GM23338 (cell line): ENCODE data around the gene UTP4. TPM values are rescaled to one million over a fixed set of nuclear protein-coding genes. Genes with fewer than 3 reads are reported as not detected.

Experiments
- ATAC-seq: fragments of 200-7000 bp; cut with Tn5 transposase; 3 replicates; pipeline ENCODE4 v1.9.1; 2020
- DNase-seq: peaks from one replicate; pipeline ENCODE4 v3.0.0-alpha.2; 2015; ENCODE audit warnings: low spot score
- H2AFZ ChIP-seq: fragments of 200-600 bp; sonication (generic); 2 replicates; pipeline ENCODE4 v1.8.0; 2016; ENCODE audit warnings: antibody characterized with exemption, mild to moderate bottlenecking, moderate library complexity
- H3F3A ChIP-seq: fragments of 200-600 bp; sonication (generic); replicated peaks from 2 replicates; pipeline ENCODE4 v1.8.0; 2017; ENCODE audit warnings: antibody characterized with exemption, mixed run types, low read depth
- H3K27ac ChIP-seq: fragments of 200-600 bp; sonication (generic); 2 replicates; pipeline ENCODE4 v1.6.1; 2016; ENCODE audit warnings: low read depth
- H3K27me3 ChIP-seq: fragments of 200-600 bp; sonication (generic); 2 replicates; pipeline ENCODE4 v1.8.0; 2016; ENCODE audit warnings: mild to moderate bottlenecking, mixed run types, moderate library complexity; ENCODE audit not compliant: insufficient read depth
- H3K36me3 ChIP-seq: fragments of 200-600 bp; sonication (generic); 2 replicates; pipeline ENCODE4 v1.8.0; 2016; ENCODE audit warnings: mild to moderate bottlenecking; ENCODE audit not compliant: insufficient read depth
- H3K4me1 ChIP-seq: fragments of 200-600 bp; sonication (generic); 2 replicates; pipeline ENCODE4 v1.8.0; 2016; ENCODE audit warnings: mild to moderate bottlenecking, moderate library complexity; ENCODE audit not compliant: insufficient read depth
- H3K4me2 ChIP-seq: fragments of 200-600 bp; sonication (generic); 2 replicates; pipeline ENCODE4 v1.7.1; 2017; ENCODE audit warnings: mixed run types
- H3K4me3 ChIP-seq: fragments of 200-600 bp; sonication (generic); 2 replicates; pipeline ENCODE4 v1.6.1; 2016; ENCODE audit warnings: mixed run types
- H3K79me2 ChIP-seq: fragments of 200-600 bp; sonication (generic); replicated peaks from 2 replicates; pipeline ENCODE4 v1.8.0; 2017; ENCODE audit warnings: mild to moderate bottlenecking; ENCODE audit not compliant: insufficient read depth
- H3K9me2 ChIP-seq: fragments of 200-600 bp; sonication (generic); 2 replicates; pipeline ENCODE4 v1.8.0; 2017; ENCODE audit not compliant: insufficient read depth
- H4K20me1 ChIP-seq: fragments of 200-600 bp; sonication (generic); replicated peaks from 2 replicates; pipeline ENCODE4 v1.8.0; 2017; ENCODE audit warnings: mild to moderate bottlenecking; ENCODE audit not compliant: insufficient read depth
- H3K27ac Mint-ChIP-seq: 2 replicates; pipeline ENCODE4 v1.8.0; 2020; ENCODE audit warnings: inconsistent platforms, mild to moderate bottlenecking, moderate library complexity, mixed read lengths
- H3K27me3 Mint-ChIP-seq: 3 replicates; pipeline ENCODE4 v1.8.0; 2022; ENCODE audit warnings: low read depth, mild to moderate bottlenecking, moderate library complexity, mixed read lengths, inconsistent platforms; ENCODE audit not compliant: insufficient read depth, poor library complexity
- H3K36me3 Mint-ChIP-seq: 3 replicates; pipeline ENCODE4 v1.8.0; 2021; ENCODE audit warnings: low read depth, mild to moderate bottlenecking, inconsistent platforms, moderate library complexity, mixed read lengths
- H3K4me1 Mint-ChIP-seq: 3 replicates; pipeline ENCODE4 v1.8.0; 2020; ENCODE audit warnings: mild to moderate bottlenecking, inconsistent platforms, mixed read lengths
- H3K4me3 Mint-ChIP-seq: 3 replicates; pipeline ENCODE4 v1.8.0; 2021; ENCODE audit warnings: moderate library complexity, mild to moderate bottlenecking, inconsistent platforms, mixed read lengths
- H3K9me3 Mint-ChIP-seq: 3 replicates; pipeline ENCODE4 v1.8.0; 2020; ENCODE audit warnings: moderate library complexity, mild to moderate bottlenecking, inconsistent platforms, mixed read lengths
- CREB1 ChIP-seq: fragments of 250-450 bp; sonication (Bioruptor Pico); IDR thresholded peaks from 2 replicates; pipeline ENCODE4 v1.5.0; 2020; ENCODE audit warnings: low read depth, mild to moderate bottlenecking, moderate library complexity
- CTCF ChIP-seq, 2 experiments: fragments of 200-600 bp in 1 of 2; sonication (generic) in 1 of 2; conservative IDR thresholded peaks; 2 replicates each; pipeline versions ENCODE4 v1.5.1 to v1.6.1; 2016 to 2017; ENCODE audit warnings: antibody characterized with exemption in 2 of 2, low read depth in 2 of 2, mild to moderate bottlenecking in 2 of 2, moderate library complexity in 1 of 2
- ETS1 ChIP-seq: IDR thresholded peaks from 2 replicates; pipeline ENCODE4 v1.6.1; 2016; ENCODE audit warnings: antibody characterized with exemption
- EZH2 ChIP-seq: fragments of 200-600 bp; sonication (generic); IDR thresholded peaks from one replicate; pipeline ENCODE4 v1.8.0; 2017; ENCODE audit warnings: antibody characterized with exemption, mild to moderate bottlenecking, low read depth; ENCODE audit not compliant: unreplicated experiment
- EZH2phosphoT487 ChIP-seq: fragments of 200-600 bp; sonication (generic); IDR thresholded peaks from one replicate; pipeline ENCODE4 v1.8.1; 2018; ENCODE audit warnings: antibody characterized with exemption; ENCODE audit not compliant: unreplicated experiment
- JUNB ChIP-seq: IDR thresholded peaks from one replicate; pipeline ENCODE4 v1.6.1; 2016; ENCODE audit warnings: antibody characterized with exemption; ENCODE audit not compliant: unreplicated experiment
- NANOG ChIP-seq: IDR thresholded peaks from 2 replicates; pipeline ENCODE4 v1.6.1; 2016; ENCODE audit warnings: antibody characterized with exemption, borderline replicate concordance
- POLR2AphosphoS5 ChIP-seq: IDR thresholded peaks from 2 replicates; pipeline ENCODE4 v1.6.1; 2016; ENCODE audit warnings: antibody characterized with exemption, low read depth
- STAT1 ChIP-seq: IDR thresholded peaks from one replicate; pipeline ENCODE4 v1.6.1; 2016; ENCODE audit warnings: antibody characterized with exemption; ENCODE audit not compliant: unreplicated experiment
- ZNF114 ChIP-seq: fragments of 250-450 bp; sonication (Bioruptor Pico); IDR thresholded peaks from 2 replicates; pipeline ENCODE4 v1.5.0; 2020; ENCODE audit warnings: mild to moderate bottlenecking, moderate library complexity
- ZNF462 ChIP-seq: fragments of 250-450 bp; sonication (Bioruptor Pico); IDR thresholded peaks from 2 replicates; pipeline ENCODE4 v1.5.0; 2020; ENCODE audit warnings: mild to moderate bottlenecking, moderate library complexity
- polyA plus RNA-seq: library from polyadenylated mRNA; unstranded; fragments of >200 nt; fragmentation: Nextera tagmentation; extraction: Ambion mirVana; gene quantifications from 2 replicates; pipeline ENCODE4 v1.2.1, GENCODE V29; 2016
- total RNA-seq: library from RNA; depleted of rRNA; stranded (reverse); fragments of >200 nt; shearing (Covaris generic); gene quantifications from 2 replicates; pipeline ENCODE4 v1.2.3, GENCODE V29; 2014

The UTP4 gene
- total and polyA plus RNA-seq, 2 experiments from 2014 or later = 63.2 to 66.6 TPM

- H3K4me1 ChIP-seq = peaks cover 21% of the 10 kb centered on the region
- peaks cover 76% of the 10 kb centered on the region for H3F3A ChIP-seq
- H3K4me3 ChIP-seq = no peak overlapping the region
- Mint-ChIP-seq H3K27ac (no peak overlapping the region), H3K36me3 (peaks cover 96% of the 10 kb centered on the region), H3K27me3 (peaks cover 15% of the 10 kb centered on the region), H3K9me3 (peaks cover 3% of the 10 kb centered on the region; the same call in 1 of the 3 replicates), H3K4me1 (peaks cover 37% of the 10 kb centered on the region), H3K4me3 (no peak overlapping the region)
- H2AFZ ChIP-seq = no peak overlapping the region
- TF ChIP-seq CTCF (conservative IDR thresholded peaks at IDR 0.05; ENCODE audit: low read depth in 2 of 2) (no peak), POLR2AphosphoS5 (0 out of 2 replicates have a peak, but pooled peaks have one; percentile 7)
- DNase-seq (no peak), ATAC-seq (no peak)
- peaks cover 15% of the 10 kb centered on the region for H4K20me1 ChIP-seq
- H3K27ac ChIP-seq = no peak overlapping the region
- no peak overlapping the region for H3K4me2 ChIP-seq
- peaks cover 69% of the 10 kb centered on the region for H3K36me3 ChIP-seq
- H3K27me3 ChIP-seq = no peaks in the 10 kb centered on the region
- H3K79me2 ChIP-seq = peaks cover 33% of the 10 kb centered on the region
- H3K9me2 ChIP-seq = no peaks in the 10 kb centered on the region
Measured at GRCh38 chr16:69113216-69113615, 19.2 kb upstream of the UTP4 start.

GRCh38 chr16:69114346-69114975 lies 18.0 kb upstream of the UTP4 start:
- Histone ChIP-seq H4K20me1 (peaks cover 17% of the 10 kb centered on the region), H2AFZ (no peak overlapping the region), H3K36me3 (peaks cover 69% of the 10 kb centered on the region), H3K27me3 (no peaks in the 10 kb centered on the region), H3K79me2 (peaks cover 21% of the 10 kb centered on the region), H3K9me2 (no peaks in the 10 kb centered on the region), H3K4me2 (no peak overlapping the region), H3F3A (peaks cover 65% of the 10 kb centered on the region), H3K4me3 (no peak overlapping the region), H3K27ac (no peak overlapping the region), H3K4me1 (peaks cover 9% of the 10 kb centered on the region; the same call in 1 of the 2 replicates)
- DNase-seq = no peak
- peaks cover 13% of the 10 kb centered on the region for H3K27me3 Mint-ChIP-seq
- H3K36me3 Mint-ChIP-seq = peaks cover 97% of the 10 kb centered on the region
- H3K4me3 Mint-ChIP-seq = no peak overlapping the region
- peaks cover 3% of the 10 kb centered on the region; the same call in 1 of the 3 replicates for H3K9me3 Mint-ChIP-seq
- H3K27ac Mint-ChIP-seq = no peak overlapping the region
- peaks cover 26% of the 10 kb centered on the region for H3K4me1 Mint-ChIP-seq
- no peak for ATAC-seq
- TF ChIP-seq EZH2phosphoT487 (no peak), POLR2AphosphoS5 (no peak), JUNB (no peak), EZH2 (no peak), NANOG (no peak), ZNF462 (CRISPR knock-in tag) (no peak), ETS1 (no peak), ZNF114 (no peak), CREB1 (CRISPR knock-in tag) (no peak), STAT1 (no peak)
